ENCODE results near the gene SPATA20.

DNA sequence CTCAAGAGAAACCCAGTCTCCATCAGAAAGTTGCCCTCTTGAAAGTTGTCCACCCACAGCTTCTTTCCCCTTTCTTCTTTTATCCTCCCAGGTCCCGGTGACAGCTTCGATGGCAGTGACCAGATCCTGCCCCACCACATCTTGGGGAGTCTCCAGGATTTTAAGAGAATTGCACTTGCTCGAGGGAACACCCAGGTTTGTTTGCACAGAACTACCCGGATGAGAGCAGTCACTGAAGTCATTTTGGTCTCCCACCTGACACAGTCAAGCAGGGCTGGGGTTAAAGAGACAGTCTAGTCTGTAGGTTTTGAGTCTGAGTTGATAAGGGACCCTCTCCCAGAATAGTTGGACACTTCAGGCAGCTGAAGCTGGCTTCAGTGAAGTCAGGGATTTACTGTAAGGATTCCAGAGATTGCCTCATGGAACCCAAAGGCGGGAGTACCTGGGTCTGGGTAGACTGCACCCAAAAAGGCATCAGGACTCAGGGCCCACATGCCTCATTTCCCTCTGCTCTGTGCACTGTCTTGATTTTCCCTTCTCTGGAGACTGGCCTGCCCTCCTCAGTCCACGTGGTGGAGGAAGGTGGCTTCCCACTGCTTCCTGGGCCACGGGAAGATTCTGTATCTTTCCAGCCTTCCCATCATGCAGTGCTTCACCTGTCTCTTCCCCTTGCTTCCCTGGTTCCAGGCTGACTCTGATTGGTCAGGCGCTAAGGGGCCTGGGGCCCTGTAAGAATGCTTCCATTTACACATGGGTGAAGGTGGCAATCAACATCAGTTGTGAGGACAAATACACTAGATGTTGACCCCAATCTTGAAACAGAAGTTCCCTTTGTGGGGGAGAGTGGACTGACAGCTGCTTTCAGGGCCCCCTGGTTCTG is 29.2 kb upstream of the SPATA20 start:
- TF ChIP-seq, protein P1, sequence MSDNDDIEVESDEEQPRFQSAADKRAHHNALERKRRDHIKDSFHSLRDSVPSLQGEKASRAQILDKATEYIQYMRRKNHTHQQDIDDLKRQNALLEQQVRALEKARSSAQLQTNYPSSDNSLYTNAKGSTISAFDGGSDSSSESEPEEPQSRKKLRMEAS (IDR thresholded peaks at IDR 0.05): no peak
- TF ChIP-seq, protein P2, sequence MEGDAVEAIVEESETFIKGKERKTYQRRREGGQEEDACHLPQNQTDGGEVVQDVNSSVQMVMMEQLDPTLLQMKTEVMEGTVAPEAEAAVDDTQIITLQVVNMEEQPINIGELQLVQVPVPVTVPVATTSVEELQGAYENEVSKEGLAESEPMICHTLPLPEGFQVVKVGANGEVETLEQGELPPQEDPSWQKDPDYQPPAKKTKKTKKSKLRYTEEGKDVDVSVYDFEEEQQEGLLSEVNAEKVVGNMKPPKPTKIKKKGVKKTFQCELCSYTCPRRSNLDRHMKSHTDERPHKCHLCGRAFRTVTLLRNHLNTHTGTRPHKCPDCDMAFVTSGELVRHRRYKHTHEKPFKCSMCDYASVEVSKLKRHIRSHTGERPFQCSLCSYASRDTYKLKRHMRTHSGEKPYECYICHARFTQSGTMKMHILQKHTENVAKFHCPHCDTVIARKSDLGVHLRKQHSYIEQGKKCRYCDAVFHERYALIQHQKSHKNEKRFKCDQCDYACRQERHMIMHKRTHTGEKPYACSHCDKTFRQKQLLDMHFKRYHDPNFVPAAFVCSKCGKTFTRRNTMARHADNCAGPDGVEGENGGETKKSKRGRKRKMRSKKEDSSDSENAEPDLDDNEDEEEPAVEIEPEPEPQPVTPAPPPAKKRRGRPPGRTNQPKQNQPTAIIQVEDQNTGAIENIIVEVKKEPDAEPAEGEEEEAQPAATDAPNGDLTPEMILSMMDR (IDR thresholded peaks at IDR 0.05; ENCODE audit: low read depth, low read length, missing input control): no peak
- no peak for TF ChIP-seq JUND (IDR thresholded peaks at IDR 0.05)
- no peak for TF ChIP-seq YY1 (IDR thresholded peaks at IDR 0.05)
- TF ChIP-seq SP1 (IDR thresholded peaks at IDR 0.05): no peak
- no peak for TF ChIP-seq EGR1 (IDR thresholded peaks at IDR 0.05; ENCODE audit: low read depth in 2 of 2)
- TF ChIP-seq TAF1 (conservative IDR thresholded peaks at IDR 0.05): no peak
- TF ChIP-seq, protein P3, sequence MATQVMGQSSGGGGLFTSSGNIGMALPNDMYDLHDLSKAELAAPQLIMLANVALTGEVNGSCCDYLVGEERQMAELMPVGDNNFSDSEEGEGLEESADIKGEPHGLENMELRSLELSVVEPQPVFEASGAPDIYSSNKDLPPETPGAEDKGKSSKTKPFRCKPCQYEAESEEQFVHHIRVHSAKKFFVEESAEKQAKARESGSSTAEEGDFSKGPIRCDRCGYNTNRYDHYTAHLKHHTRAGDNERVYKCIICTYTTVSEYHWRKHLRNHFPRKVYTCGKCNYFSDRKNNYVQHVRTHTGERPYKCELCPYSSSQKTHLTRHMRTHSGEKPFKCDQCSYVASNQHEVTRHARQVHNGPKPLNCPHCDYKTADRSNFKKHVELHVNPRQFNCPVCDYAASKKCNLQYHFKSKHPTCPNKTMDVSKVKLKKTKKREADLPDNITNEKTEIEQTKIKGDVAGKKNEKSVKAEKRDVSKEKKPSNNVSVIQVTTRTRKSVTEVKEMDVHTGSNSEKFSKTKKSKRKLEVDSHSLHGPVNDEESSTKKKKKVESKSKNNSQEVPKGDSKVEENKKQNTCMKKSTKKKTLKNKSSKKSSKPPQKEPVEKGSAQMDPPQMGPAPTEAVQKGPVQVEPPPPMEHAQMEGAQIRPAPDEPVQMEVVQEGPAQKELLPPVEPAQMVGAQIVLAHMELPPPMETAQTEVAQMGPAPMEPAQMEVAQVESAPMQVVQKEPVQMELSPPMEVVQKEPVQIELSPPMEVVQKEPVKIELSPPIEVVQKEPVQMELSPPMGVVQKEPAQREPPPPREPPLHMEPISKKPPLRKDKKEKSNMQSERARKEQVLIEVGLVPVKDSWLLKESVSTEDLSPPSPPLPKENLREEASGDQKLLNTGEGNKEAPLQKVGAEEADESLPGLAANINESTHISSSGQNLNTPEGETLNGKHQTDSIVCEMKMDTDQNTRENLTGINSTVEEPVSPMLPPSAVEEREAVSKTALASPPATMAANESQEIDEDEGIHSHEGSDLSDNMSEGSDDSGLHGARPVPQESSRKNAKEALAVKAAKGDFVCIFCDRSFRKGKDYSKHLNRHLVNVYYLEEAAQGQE (IDR thresholded peaks at IDR 0.05): no peak
- TF ChIP-seq, protein P4, sequence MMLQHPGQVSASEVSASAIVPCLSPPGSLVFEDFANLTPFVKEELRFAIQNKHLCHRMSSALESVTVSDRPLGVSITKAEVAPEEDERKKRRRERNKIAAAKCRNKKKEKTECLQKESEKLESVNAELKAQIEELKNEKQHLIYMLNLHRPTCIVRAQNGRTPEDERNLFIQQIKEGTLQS (IDR thresholded peaks at IDR 0.05): no peak
